NK-92 (cell line): Measurements from ENCODE around the gene IFNGR1.
"Not testable (repeated sequence)": the region's sequence is repeated elsewhere in the genome, so short reads cannot be mapped to it uniquely, and the experiment has no call there.

Experiments
- DNase-seq: peaks from one replicate; lab custom pipeline; 2025; ENCODE audit not compliant: unreplicated experiment; lab: John Stamatoyannopoulos, UW

Gene IFNGR1

DNA sequence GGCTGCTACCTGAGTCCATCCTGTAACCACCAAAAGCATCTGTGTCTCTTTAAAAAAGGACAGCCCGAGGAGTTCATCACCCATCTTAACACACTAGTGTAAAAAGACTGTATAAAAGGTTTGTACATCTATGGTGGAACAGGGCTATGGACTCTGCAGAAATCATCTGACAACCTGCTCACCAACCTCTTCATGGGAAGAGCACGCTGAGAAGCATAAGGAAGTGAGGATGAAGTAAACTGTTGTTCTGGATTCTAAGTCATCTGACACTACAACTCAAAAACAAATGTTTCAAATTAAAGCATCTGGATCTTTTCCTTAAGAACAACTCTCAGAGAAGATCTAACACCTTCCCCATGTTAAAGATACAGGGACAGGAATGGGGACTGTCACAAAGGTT lies 5.4 kb downstream of the IFNGR1 start:
- no peak for DNase-seq

DNA sequence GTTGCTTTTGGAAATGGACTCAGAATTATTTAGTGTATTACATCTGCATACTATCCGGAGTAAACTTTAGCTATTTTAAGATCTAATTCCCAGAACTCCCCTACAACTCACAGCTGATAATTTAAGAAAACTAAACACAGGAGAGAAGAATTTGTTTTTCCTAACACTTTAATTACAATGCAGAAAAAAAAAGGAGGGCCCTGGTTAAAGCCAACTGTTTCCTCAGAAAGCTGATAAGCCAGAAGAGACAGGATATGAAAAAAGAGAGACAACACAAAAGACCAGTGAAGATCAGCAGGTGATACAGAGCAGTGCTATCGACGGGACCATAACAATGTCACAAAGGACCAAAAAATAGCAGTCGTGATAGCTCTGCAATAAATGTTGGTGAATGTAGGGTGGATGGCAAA lies 5.8 kb downstream of the IFNGR1 start:
- DNase-seq, result no peak

DNA sequence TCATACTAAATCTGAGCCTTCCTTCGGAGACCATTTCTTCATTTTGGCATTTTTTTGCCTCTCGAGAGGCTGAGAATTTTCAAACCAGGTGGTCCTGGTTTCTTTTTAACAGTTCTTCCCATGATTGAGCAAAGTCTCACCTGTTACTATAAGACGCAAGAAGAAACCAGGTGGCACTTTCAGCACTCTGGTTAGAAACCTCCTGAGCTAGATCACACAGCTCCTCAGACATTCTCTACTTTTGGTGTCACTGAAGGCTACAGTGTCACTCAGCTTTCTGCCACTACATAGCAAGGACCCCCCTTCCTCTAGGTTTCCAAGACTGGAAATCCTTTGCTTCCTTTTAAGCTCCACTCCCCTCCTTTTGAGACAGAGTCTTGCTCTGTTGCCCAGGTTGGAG lies 7.3 kb downstream of the IFNGR1 start:
- no peak for DNase-seq

DNA sequence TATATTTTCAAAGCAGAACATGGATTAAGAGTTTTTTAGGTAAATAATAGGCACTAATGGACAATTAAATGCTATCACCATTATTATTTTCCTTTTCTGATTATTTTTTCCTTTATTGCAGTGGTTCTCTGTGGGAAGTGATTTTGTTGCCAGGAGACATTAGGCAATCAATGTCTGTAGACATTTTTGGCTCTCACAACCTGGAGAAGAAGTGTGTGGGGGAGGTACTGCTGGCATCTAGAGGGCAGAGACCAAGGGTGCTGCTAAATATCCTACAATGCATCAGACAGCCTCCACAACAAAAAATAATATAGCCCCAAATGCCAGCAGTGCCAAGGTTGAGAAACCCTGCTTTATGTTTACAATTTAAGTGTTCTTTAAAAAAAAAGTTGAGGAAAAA lies 8.3 kb downstream of the IFNGR1 start:
- DNase-seq, result no peak

DNA sequence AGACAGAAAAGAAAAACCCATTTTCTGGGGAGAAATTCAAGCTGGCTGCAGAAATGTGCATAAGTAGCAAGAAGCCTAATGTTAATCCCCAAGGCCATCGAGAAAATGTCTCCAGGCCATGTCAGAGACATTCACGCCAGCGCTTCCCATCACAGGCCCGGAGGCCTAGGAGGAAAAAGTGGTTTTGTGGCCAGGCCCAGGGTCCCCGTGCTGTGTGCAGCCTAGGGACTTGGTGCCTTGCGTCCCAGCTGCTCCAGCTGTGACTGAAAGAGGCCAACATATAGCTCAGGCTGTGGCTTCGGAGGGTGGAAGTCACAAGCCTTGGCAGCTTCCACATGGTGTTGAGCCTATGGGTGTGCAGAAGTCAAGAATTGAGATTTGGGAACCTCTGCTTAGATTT lies 10.9 kb downstream of the IFNGR1 start:
- DNase-seq, result no peak

DNA sequence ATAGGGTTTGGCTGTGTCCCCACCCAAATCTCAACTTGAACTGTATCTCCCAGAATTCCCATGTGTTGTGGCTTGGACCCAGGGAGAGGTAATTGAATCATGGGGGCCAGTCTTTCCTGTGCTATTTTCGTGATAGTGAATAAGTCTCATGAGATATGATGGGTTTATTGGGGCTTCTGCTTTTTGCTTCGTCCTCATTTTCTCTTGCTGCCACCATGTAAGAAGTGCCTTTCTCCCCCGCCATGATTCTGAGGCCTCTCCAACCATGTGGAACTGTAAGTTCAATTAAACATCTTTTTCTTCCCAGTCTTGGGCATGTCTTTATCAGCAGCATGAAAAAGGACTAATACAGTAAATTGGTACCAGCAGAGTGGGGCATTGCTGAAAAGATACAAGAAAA lies 11.7 kb downstream of the IFNGR1 start:
- DNase-seq, result not testable (repeated sequence)

DNA sequence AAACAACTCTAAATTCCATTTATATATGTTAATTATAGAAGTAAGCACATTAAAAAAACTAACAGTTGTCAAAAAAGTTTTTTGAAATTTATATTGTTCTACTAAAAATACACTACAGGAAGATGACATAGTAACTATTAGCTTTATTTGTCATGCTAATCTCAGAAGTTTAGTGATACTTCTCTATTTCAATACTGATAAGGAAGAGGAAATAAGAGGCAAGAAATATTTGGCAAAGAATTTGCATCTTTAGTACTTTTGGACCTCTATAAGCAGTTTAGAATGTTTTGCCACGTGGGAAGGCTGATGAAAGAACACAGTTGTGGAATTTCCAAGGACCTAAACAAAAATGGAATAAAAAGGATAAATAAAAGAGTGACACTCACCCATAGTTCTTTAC lies 12.6 kb downstream of the IFNGR1 start:
- DNase-seq, result no peak

DNA sequence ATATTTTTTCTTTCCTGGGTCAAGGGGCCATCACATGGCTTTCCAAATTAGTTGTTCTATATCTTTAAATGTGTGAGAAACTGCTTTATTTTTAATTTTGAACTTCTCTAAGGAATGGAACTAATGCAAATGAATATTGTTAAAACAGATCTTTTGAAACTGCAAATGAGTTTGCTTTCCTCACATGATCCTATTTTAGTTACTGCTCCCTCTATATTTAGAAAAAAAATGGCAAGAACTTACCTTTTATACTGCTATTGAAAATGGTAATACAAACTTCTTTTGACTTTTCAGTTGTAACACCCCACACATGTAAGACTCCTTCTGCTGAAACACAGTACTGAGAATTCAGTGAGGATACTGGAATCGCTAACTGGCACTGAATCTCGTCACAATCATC lies 15.9 kb downstream of the IFNGR1 start:
- no peak for DNase-seq

DNA sequence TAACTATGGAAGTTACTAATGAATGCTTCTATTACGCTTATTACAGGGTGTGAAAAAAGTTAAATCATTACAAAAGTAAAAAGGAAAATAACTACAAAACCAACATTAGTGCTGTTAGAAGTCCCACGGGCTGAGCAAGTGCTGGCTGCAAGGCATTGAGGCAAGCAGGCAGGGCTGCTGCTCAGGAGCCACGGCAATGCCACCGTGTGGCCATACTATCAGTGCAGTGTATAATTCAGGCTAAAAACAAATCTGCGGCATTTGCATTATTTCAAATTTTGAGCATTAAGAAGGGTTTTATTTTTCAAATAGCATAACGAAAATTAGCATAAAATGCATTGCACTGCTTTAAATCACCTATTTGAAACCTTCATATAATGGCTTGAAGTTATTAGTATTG lies 17.1 kb downstream of the IFNGR1 start:
- no peak for DNase-seq

DNA sequence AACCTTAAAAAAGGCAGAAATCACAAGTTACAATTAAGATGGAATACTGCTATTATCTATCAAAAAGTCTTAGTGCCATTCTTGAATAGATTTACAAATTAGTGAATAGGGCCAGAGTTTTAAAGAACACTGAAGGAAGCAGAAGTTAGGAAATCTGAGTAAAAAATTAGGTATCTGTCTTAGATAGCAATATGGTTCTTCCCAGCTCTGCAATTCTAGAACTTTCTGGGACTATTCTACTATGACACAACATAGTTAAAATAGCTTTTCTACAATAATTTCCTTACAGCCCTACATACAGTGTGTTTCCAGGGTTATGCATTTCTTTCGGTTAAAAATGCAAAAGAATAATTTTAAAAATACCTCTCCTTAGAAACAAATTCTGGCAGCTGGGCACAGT lies 18.2 kb downstream of the IFNGR1 start:
- no peak for DNase-seq

DNA sequence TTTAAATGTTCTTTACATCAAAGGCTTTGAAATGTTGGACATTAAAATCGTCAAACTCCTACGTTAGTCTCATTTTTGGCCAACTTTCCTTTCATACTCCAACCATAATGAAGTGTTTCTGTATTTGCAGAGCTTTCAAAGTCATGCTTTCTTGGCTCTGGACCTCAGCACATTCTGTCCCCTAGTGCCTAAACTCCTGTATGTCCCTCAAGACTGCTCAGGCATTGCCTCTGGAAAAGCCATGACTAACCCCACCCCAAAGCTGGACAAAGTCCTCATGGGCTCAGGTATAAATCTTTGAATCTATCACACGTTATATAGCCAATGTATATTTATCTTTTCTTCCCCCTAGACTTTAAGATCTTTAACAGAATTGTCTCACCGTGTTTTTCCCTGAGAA lies 18.9 kb downstream of the IFNGR1 start:
- no peak for DNase-seq

DNA sequence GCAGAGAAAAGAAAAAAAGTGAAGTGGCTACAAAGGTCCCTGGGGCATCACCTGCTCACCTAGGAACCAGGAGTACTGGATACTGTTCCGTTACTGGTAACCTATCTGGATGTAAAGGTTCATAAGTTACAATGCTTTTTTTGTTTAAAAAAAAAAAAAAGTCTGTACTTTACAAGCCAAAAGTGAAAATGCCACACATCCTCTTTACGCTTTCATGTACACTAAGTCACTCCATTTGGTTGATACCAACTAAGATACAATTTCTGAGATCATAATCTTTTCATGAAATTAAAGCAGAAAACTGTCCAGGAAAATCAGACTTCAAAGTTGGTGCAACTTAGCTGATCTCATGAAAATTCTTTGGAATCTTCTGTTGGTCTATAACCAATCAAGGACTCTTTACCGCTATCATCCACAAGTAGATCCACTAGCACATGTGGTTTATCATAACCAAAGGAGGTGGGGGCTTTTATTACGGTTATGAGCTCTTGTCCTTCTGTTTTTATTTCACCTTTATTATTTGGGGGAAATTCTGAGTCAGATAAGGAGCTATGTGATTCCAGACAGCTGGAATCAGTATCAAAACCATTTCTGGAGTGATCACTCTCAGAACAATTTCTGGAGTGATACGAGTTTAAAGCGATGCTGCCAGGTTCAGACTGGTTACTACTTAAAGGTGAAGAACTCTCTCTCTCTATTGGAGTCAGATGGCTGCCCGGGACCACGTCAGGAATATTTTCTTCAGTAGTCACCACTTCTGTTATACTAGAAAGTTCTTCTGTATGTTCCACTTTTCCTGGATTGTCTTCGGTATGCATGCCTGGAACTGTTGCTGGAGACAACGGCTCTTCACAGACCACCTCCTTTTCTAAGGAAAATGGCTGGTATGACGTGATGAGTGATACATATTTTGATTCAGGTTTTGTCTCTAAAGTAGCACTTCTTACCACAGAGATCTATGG lies 21.2 kb downstream of the IFNGR1 start:
- DNase-seq, result no peak

DNA sequence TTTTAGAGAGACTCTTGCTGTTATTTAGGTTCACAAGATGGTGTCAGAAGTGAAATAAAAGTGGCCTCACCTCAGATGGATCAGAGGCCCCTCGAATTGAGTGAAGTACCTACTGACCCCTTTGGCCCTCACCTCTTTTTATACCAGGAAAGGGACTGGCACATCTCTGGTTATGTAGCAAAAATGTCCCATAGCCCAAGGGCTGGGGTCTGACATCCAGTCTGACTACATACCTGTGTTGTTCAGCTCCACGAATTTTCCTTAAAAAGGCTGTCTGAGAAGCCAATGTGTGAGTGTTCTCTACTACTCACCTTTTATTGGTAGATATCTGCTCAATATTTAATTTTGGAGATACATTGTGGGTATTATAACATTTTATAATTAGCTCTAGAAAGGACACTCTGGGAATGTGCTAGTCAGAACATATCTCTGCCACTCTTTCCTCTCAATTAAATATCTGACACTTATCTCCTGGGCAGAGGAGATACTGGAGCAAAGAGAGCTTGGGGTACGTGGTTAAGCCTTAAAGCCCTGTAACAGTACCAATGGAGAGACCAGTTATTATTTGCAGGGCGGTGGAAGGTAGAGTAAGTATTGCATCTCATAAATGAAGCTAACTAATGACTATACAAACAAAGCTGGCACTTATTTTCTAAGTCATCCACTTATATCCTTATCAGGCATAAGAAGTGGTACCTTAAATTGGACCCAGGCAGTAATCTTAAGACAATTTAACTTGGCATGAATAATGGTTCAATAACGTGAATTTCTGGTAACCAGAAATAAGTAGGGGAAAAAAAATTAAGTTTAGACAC lies 25.7 kb downstream of the IFNGR1 start:
- DNase-seq, result no peak

DNA sequence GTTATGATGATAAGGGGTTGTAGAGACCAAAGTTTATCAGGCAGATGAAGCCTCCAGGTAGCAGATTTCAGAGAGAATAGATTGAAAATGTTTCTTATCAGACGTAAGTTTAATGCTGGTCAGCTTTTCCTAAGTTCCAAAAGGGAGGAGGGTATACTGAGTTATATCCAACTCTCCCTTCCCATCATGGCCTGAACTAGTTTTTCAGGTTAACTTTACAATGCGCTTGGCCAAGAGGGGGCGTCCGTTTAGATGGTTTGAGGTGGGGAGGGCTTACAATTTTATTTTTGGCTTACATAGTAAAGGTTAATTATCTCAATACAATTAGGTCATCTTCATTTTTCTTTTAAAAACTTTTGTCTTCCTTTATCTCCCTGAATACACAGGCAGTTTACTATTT lies 26.4 kb downstream of the IFNGR1 start:
- no peak for DNase-seq

DNA sequence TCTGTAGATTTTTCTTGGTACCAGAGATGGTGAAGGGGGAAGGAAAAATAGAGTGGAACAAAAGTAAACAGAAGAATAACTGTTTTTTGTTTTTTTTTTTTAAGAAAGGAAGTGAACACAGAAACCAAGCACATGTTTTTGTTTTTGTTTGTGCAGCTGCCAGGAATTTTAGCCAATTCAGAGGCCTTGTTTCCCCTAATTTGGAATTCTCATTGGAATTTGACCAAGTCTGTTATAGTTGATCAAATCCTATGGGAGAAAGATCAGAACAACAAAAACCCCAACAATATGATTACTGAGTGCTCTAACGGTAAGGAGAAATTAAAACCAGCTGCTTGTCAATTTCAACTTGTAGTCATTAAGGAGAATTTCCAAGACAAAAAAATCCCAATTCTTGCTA lies 27.5 kb downstream of the IFNGR1 start:
- DNase-seq, result no peak

DNA sequence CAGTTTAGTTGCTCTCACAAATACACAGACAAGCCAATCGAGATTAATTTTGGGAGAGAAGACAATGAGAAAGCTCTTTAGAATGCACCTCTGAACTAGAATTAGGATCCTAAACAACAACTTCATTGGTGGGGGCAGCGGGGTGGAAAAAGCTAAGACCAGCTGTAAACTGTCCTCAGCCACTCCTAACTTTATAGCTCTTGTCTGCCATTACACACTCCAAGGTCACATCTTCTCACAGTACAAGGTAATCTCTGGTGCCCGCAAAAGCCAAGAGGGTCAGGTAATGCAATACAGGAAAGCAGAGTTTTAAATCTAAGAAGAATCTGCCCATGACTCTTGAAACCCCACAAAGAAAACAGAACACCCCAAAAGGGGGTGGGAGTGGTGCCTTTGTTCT lies 27.9 kb downstream of the IFNGR1 start:
- no peak for DNase-seq

DNA sequence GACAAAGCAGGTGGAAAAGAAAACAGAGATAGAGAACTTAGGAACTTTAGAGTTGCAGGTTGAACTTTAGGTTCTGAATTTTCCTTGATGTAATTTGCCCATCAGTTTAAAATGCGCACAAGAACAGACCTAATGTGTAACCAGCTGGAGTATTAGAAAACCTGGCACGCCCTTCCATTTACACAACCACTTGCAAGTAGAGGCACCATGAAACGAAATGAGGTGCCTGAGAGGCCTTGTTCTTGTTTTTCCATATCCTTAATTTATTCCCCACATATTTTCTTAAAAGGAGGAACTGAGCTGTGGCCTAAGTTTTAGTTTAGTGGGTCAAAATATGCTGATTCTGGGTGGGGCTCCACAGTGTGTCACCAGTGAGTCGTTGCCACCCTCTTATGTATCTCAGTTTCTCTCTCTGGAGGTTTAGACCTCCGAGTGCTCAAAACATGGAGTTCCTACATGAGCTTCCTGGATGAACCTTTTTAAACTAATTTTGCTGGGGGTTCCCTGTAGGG lies 28.5 kb downstream of the IFNGR1 start:
- no peak for DNase-seq

DNA sequence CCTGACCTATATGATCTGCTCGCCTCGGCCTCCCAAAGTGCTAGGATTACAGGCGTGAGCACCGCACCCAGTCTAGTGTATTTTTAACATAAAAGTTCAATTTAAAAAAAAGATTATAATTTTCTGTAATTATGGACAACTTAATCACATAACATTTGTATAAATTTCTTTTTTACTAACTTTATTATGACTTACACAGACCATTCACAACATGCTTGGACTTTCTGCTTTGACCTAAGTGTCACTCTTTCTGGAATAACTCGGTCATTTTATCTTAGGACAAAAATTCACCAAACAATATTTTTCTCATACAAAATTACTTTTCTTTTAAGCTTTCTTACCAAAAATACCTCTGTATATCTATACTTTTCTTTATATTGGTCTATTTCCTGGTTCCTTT lies 30.3 kb downstream of the IFNGR1 start:
- DNase-seq, result no peak

DNA sequence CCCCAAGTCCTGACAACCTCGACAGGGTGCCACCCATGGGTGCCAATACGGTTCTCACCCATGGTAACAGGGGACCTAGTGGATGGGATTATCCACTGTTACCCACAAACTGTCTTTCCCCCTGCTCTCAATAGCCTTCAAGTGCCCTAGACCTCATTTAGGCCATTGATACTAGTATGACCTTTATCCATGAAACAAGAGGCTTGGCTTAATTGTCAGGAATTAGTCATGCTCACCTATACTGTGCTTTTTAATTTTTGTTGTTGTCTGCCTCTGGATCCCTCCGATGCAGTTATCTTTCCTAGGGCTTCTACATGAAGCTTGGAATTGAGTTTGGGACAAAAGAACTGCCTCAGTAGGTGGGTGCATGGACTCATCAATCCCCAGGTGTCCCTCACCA lies 33.9 kb downstream of the IFNGR1 start:
- no peak for DNase-seq

DNA sequence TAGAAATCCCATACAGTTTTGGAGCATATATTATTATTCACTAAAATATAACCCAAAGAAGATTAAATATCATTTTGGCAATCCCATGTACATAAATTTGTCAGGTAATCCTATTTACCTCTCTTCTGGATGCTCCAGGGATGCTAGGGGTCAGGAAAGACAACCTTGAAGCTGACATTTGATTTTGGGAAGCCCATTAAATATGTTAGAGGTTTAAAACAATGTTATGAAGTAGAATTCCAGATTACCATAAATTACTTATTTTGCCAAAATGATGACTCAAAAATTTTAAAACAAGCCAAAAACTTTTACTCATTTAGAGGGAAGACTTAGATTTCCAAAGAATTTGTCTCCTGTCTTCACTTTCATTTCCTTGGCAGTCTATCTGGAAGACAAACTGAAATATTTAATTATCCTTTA lies 36.5 kb downstream of the IFNGR1 start:
- DNase-seq, result no peak

DNA sequence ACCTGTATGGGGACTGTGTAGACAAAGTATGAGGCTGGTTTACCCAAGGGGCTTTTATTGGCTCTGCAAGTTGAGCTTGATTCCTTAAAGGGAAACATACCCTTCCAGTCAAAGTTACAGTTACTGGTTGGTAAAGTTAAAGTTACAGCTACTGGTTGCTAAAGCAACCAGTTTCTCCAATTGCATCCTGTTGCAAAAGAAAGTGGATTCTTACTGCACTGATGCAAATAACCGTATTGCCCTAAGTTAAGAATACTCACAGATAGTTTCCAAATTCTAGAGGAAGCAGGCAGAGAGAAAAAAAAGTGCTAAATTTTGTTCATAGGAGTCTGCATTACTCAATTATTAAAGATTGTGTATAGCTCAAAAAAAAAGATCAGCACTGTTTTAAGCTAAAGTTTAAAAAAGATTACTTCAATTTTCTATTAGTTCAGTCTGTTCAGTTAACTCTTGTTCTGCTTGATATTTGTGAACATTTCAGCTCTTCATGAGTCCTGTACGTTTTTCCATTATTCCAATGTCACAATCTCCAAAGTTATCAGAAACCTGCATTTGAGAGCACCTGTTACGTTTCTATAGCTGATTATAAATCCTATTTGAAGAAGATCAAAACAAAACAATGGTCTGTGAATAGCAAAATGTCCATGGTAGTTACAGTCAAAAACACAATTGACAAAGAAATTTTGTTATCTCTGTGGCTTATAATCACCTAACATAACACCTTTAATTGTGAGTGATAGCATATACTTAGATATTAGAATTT lies 37.1 kb downstream of the IFNGR1 start:
- no peak for DNase-seq
